ENCODE data around the gene SPRYD4.

The SPRYD4 gene

DNA sequence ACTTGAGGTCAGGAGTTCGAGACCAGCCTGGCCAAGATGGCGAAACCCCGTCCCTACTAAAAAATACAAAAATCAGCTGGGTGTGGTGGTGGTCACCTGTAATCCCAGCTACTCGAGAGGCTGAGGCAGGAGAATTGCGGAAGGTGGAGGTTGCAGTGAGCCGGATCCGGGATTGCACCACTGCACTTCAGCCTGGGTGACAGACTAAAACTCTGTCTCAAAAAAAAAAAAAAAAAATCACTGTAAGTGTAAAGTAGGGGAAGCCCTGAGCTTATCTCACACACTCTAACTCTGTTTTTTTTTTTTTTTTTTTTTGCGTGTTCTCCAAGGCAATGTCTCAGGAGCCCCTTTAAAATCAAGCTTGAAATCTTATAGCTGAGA lies 52.8 kb downstream of the SPRYD4 start:
- H4K20me1 ChIP-seq (ENCODE audit: control insufficient read depth, insufficient read depth, low read depth, low read length) = no peaks in the 10 kb centered on the region
- no peaks in the 10 kb centered on the region for H3K36me3 ChIP-seq (ENCODE audit: control insufficient read depth, low read length)
- H3K4me3 ChIP-seq (ENCODE audit: low read length) = peak overlapping the region; percentile 45
- H3K4me2 ChIP-seq (ENCODE audit: low read length) = peak overlapping the region; percentile 55
- H3F3A ChIP-seq (ENCODE audit: control insufficient read depth, insufficient read depth) = no peaks in the 10 kb centered on the region
- no peaks in the 10 kb centered on the region for H3K9me2 ChIP-seq (replicated peaks; ENCODE audit: control insufficient read depth, low read length)
- no peaks in the 10 kb centered on the region for H3K79me2 ChIP-seq (ENCODE audit: control insufficient read depth, low read length)
- no peaks in the 10 kb centered on the region for H3K9me3 ChIP-seq (ENCODE audit: control insufficient read depth, insufficient read depth, low read length)
- H3K27me3 ChIP-seq (ENCODE audit: control insufficient read depth, low read length) = peaks cover 30% of the 10 kb centered on the region
- H3K4me1 ChIP-seq (ENCODE audit: control insufficient read depth, low read length) = peaks cover 6% of the 10 kb centered on the region; the same call in 1 of the 2 replicates
- H3K27ac ChIP-seq (ENCODE audit: low read depth, low read length) = no peak overlapping the region
- TF ChIP-seq, protein P1, sequence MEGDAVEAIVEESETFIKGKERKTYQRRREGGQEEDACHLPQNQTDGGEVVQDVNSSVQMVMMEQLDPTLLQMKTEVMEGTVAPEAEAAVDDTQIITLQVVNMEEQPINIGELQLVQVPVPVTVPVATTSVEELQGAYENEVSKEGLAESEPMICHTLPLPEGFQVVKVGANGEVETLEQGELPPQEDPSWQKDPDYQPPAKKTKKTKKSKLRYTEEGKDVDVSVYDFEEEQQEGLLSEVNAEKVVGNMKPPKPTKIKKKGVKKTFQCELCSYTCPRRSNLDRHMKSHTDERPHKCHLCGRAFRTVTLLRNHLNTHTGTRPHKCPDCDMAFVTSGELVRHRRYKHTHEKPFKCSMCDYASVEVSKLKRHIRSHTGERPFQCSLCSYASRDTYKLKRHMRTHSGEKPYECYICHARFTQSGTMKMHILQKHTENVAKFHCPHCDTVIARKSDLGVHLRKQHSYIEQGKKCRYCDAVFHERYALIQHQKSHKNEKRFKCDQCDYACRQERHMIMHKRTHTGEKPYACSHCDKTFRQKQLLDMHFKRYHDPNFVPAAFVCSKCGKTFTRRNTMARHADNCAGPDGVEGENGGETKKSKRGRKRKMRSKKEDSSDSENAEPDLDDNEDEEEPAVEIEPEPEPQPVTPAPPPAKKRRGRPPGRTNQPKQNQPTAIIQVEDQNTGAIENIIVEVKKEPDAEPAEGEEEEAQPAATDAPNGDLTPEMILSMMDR (IDR thresholded peaks at IDR 0.05; ENCODE audit: low read depth, low read length, poor library complexity, severe bottlenecking) = no peak
- no peak for TF ChIP-seq EZH2phosphoT487 (IDR thresholded peaks at IDR 0.05; ENCODE audit: borderline replicate concordance, low read length)

DNA sequence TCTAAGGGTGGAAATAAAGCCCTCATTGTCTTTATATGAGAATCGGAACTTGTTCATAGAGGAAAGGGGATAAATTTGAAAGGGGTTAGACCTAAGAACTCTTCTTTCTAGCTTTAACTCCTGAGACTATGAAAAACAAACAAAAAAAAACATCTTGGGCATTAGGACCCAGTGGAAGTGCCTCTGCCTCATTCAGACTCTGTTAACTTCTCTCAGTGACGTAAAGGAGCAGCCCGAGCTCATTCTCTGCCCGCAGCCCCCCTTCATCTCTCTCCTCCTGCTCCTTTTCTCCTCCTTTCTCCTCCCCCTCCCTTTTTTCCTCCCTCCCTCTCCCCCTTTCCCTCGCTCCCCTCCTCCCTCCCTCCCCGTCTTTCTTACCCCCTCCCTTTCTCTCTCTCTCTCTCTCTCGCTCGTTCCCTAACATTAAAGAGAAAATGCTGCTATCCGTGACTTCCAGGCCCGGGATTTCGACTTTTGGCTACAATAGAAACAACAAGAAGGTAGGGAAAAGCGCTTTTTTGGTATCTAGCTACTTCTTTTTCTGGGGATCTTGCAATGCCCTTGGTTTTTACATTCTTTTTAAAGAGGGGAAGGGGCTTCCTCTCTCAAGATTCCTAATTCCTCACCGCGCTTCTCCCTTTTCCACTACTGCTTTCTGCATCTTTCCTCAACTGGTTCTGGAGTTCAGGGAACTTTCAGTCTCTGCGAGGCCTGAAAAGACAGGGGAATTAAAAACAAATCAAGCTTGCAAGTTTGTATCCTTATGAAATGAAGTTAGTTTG lies 53.4 kb downstream of the SPRYD4 start, which contains the start of gene RBMS2:
RBMS2 (plus strand) TSS at position 231 of the 782 bp plus-strand sequence; CDS start at position 435, 204 bp downstream.
- no peaks in the 10 kb centered on the region for H3K79me2 ChIP-seq (ENCODE audit: control insufficient read depth, low read length)
- TF ChIP-seq, protein P1 (IDR thresholded peaks at IDR 0.05; ENCODE audit: low read depth, low read length, poor library complexity, severe bottlenecking) = no peak
- no peak for TF ChIP-seq EZH2phosphoT487 (IDR thresholded peaks at IDR 0.05; ENCODE audit: borderline replicate concordance, low read length)
- no peaks in the 10 kb centered on the region for H3K36me3 ChIP-seq (ENCODE audit: control insufficient read depth, low read length)
- peaks cover 6% of the 10 kb centered on the region; the same call in 1 of the 2 replicates for H3K4me1 ChIP-seq (ENCODE audit: control insufficient read depth, low read length)
- peaks cover 30% of the 10 kb centered on the region for H3K27me3 ChIP-seq (ENCODE audit: control insufficient read depth, low read length)
- H3K4me3 ChIP-seq (ENCODE audit: low read length) = peak within 1 kb of the TSS; percentile 45
- H3F3A ChIP-seq (ENCODE audit: control insufficient read depth, insufficient read depth) = no peaks in the 10 kb centered on the region
- peak within 1 kb of the TSS; percentile 55 for H3K4me2 ChIP-seq (ENCODE audit: low read length)
- no peak within 1 kb of the TSS for H3K27ac ChIP-seq (ENCODE audit: low read depth, low read length)
- no peaks in the 10 kb centered on the region for H3K9me3 ChIP-seq (ENCODE audit: control insufficient read depth, insufficient read depth, low read length)
- no peaks in the 10 kb centered on the region for H4K20me1 ChIP-seq (ENCODE audit: control insufficient read depth, insufficient read depth, low read depth, low read length)
- H3K9me2 ChIP-seq (replicated peaks; ENCODE audit: control insufficient read depth, low read length) = no peaks in the 10 kb centered on the region

DNA sequence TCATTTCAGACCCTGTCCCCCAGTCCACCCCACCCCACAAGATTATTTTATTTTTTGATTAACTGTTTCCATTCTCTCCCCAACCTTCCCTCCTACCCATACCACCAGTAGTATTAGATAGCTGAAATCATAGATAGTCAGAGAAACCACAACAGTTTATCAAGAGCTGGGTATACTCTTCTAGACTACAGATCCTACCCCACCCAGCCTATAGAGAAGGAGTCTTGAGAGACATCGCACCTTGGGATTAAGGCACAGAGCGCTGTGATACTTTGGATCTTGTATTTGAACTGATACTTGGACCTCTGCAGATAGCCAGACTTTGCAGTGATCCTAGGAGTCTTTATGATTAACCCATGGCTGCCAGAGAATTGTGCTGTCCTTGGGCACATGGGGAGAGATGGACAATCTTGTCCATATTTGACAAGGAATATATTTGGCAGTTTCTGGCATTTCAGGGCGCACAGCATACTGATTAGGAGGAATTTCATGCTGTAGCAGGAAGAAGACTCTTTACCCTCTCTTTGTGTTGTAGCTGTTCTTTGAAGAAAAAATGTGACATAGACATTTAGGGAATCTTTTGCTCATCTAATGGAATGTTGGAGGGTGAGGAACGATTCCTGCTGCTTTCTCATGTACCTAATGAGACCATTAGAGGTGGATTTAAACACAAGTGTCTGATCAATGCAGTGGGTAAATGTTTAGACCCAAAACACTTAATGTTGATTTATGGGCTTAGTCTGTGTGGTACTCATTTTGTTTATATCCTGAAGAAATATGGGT lies 54.2 kb downstream of the SPRYD4 start:
- Histone ChIP-seq H3K79me2 (ENCODE audit: control insufficient read depth, low read length) (no peaks in the 10 kb centered on the region), H3K27ac (ENCODE audit: low read depth, low read length) (no peak overlapping the region), H3K4me1 (ENCODE audit: control insufficient read depth, low read length) (peaks cover 6% of the 10 kb centered on the region; the same call in 1 of the 2 replicates), H3F3A (ENCODE audit: control insufficient read depth, insufficient read depth) (no peaks in the 10 kb centered on the region), H3K9me2 (replicated peaks; ENCODE audit: control insufficient read depth, low read length) (no peaks in the 10 kb centered on the region), H3K36me3 (ENCODE audit: control insufficient read depth, low read length) (no peaks in the 10 kb centered on the region), H3K4me3 (ENCODE audit: low read length) (peak overlapping the region; percentile 45; the same call in 1 of the 2 replicates), H3K27me3 (ENCODE audit: control insufficient read depth, low read length) (peaks cover 30% of the 10 kb centered on the region), H3K9me3 (ENCODE audit: control insufficient read depth, insufficient read depth, low read length) (no peaks in the 10 kb centered on the region), H4K20me1 (ENCODE audit: control insufficient read depth, insufficient read depth, low read depth, low read length) (no peaks in the 10 kb centered on the region), H3K4me2 (ENCODE audit: low read length) (peak overlapping the region; percentile 55)
- TF ChIP-seq, protein P1 (IDR thresholded peaks at IDR 0.05; ENCODE audit: low read depth, low read length, poor library complexity, severe bottlenecking) = no peak
- no peak for TF ChIP-seq EZH2phosphoT487 (IDR thresholded peaks at IDR 0.05; ENCODE audit: borderline replicate concordance, low read length)
